GM19463 (cell line): ENCODE measurements around the gene EML2.
"Not testable (repeated sequence)": the region's sequence is repeated elsewhere in the genome, so short reads cannot be mapped to it uniquely, and the experiment has no call there.

ENCODE experiments used
- ATAC-seq: cut with Tn5 transposase; IDR thresholded peaks from one replicate; pipeline ENCODE4 v1.9.1; 2021; ENCODE audit warnings: mild to moderate bottlenecking, moderate library complexity; ENCODE audit not compliant: unreplicated experiment

The EML2 gene, protein sequence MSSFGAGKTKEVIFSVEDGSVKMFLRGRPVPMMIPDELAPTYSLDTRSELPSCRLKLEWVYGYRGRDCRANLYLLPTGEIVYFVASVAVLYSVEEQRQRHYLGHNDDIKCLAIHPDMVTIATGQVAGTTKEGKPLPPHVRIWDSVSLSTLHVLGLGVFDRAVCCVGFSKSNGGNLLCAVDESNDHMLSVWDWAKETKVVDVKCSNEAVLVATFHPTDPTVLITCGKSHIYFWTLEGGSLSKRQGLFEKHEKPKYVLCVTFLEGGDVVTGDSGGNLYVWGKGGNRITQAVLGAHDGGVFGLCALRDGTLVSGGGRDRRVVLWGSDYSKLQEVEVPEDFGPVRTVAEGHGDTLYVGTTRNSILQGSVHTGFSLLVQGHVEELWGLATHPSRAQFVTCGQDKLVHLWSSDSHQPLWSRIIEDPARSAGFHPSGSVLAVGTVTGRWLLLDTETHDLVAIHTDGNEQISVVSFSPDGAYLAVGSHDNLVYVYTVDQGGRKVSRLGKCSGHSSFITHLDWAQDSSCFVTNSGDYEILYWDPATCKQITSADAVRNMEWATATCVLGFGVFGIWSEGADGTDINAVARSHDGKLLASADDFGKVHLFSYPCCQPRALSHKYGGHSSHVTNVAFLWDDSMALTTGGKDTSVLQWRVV

DNA sequence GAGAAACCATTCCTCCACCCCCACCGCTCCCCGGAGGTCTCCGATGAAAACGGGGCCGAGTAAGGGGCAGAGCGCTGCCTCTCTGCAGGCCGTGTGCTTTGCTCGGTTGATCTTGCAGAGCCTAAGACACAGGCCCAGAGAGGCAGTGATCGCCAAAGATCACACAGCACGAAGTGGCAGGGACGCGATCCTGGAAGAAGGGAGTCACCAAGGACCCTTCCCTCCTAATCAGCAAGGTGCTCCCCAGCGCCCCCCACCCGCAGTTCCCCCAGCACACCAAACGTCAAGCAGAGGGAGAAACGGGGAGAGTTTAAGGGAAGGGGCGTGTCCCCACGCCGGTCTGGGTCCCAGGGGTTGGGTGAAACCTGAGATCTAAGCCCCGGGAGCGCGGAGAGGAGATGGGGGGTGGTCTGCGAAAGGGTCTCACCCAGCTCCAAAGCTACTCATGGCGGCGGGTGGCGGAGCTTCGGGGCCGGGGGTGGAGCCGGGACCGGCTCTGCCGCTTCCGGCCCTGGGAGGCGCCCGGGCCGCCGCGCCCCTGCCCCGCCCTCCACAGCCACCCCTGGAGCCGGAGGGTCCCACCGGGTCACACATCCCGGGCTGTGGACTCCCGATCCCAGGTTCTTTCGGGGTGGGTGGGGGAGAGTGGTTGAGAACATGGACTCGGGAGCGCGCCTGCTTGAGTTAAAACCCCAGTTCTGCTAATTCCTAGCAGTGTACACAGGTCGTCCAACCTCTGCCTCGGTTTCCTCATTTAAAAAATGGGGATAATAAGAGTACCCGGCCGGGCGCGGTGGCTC, at the start of gene EML2:
EML2 (minus strand) TSS at position 468 of the 800 bp plus-strand sequence; CDS start at position 447, 21 bp downstream.
- ATAC-seq, result no peak

DNA sequence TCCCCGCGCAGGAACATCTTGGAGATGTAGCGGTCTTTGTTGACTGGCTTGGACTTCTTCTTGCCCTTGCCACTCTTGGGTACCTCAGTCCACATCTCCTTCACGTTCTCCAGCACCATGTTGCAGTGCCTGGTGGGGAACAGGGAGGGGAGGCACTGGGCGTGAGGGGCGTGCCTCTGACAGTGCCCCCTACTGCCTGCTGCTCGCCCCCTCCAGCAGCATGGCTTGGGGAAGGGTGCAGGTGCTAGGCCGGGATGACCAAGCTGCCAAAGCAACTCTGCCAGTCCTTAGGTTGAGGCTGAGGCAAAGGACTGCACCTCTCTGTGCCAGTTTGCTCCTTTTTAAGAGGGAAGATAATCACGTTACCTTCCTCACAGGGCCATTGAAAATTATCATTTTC, 48.4 kb upstream of the EML2 start:
- ATAC-seq, result no peak

DNA sequence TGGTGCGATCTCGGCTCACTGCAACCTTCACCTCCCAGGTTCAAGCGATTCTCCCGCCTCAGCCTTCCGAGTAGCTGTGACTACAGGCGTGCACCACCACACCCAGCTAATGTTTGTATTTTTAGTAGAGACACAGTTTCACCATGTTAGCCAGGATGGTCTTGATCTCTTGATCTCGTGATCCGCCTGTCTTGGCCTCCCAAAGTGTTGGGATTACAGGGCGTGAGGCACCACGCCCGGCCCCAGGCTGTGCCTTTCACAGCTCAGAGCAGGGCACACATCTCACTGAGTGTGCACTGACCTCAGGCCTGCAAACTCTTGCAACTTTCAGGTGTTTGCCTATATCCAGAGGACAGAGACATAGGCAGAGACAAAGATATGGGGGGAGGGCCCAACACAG, 45.8 kb upstream of the EML2 start:
- ATAC-seq, result not testable (repeated sequence)

DNA sequence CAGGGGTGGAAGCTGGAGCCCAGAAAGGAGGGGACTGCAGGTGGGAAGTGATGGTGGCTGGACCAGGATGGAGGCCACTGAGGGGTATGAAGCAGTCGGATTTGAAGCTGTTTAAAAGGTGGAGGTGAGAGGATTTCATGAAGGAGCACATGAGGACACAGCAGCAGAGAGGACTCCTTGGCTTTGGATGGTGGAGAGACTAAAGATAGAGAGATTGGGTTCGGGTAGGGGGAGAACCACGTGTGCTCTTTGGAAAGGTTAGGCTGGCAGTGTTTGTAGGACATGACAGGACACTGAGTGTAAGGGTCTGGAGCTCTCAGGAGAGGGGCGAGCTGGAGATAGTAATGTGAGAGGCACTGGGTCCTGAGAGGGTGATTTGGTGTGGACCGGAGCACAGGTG, 43.7 kb upstream of the EML2 start:
- no peak for ATAC-seq

DNA sequence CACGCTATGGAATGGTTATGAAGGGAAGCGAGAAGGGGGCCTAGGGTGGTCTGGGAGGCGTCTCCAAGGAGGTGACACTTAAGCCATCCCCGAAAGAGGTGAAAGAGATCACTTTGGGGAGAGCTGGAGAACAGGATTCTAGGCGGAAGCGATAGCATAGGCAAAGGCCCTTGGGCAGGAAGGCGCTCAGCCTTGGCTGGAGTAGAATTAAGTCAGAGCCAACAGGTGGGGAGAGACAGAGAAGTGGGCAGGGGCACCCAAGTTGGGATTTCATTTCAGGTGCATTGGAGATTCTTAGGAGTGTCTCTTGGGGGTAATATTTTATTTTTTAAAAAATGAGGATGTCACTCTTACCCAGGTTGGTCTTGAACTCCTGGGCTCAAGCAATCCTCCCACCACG, 42.9 kb upstream of the EML2 start:
- ATAC-seq, result no peak

DNA sequence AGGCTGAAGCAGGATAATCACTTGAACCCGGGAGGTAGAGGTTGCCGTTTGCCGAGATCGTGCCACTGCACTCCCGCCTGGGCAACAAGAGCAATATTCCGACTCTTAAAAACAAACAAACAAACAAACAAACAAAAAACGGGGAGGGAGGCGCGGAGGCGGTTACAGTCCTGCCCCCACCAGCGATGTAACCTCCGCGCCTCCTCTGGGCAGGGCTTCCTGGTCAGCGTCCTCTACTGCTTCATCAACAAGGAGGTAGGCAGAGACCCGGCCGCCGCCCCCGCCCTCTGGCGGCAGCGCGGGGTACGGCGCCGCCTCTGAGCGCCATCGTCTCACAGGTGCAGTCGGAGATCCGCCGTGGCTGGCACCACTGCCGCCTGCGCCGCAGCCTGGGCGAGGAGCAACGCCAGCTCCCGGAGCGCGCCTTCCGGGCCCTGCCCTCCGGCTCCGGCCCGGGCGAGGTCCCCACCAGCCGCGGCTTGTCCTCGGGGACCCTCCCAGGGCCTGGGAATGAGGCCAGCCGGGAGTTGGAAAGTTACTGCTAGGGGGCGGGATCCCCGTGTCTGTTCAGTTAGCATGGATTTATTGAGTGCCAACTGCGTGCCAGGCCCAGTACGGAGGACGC, 42.3 kb upstream of the EML2 start:
- peak; percentile 79 for ATAC-seq

DNA sequence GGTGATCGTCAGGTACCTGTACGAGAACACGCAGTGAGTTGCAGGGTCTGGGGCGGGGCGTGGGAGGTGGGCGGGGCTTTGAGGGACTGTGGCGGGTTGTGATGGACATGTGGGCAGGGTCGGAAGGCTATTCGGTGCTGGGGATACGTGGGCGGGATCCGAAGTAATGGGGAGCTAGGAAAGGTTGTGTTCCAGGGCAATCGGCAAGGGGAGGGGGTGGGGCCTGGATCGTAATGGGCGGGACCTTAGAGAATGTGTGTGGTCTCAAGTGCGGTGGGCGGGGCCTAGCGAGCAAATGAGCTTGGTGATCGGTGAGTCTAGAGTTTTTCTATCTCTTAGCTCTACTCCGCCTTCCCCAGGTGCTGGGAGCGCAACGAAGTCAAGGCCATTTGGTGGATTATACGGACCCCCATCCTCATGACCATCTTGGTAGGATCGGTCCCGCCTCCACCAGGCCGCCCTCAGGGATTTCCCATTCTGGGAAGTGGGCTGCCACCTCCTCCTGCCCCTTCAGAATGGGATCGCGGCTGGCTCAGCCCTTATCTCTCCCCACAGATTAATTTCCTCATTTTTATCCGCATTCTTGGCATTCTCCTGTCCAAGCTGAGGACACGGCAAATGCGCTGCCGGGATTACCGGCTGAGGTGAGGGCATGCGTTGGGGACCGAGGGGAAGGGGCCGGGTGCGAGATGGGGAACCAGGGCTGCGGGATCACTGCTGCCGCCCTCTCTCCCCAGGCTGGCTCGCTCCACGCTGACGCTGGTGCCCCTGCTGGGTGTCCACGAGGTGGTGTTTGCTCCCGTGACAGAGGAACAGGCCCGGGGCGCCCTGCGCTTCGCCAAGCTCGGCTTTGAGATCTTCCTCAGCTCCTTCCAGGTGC, 38.4 kb upstream of the EML2 start:
- ATAC-seq, result peak; percentile 49

DNA sequence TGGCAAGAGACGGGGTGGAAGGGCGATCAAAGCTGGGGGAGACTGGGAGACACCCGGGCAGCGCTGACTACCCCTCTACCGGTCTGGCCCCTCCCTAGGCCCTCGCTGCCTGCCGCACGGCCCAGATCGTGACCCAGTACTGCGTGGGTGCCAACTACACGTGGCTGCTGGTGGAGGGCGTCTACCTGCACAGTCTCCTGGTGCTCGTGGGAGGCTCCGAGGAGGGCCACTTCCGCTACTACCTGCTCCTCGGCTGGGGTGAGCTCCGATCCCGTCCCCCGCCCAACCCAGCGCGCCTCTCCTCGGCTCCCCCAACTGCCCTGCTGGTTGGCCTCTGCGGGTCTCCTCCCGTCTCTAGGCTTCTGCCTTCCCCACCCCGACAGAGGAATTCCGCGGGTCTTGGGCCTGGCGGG, 37.7 kb upstream of the EML2 start:
- no peak for ATAC-seq

DNA sequence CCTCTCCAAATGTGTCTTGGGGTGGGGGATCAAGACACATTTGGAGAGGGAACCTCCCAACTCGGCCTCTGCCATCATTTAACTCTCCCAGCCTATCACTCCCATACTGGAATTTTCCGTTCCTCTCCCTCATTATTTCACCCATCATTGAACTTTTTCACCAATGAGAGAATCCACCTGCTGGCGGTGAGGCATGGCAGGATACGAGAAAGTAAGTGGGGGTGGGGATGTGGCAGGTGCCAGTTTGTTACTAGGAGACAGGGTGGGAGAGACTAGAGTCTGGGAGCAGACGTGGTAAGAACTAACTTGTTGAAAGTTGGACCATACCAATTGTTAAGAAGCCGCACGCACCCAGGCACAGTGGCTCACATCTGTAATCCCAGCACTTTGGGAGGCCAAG, 35.7 kb upstream of the EML2 start:
- no peak for ATAC-seq

DNA sequence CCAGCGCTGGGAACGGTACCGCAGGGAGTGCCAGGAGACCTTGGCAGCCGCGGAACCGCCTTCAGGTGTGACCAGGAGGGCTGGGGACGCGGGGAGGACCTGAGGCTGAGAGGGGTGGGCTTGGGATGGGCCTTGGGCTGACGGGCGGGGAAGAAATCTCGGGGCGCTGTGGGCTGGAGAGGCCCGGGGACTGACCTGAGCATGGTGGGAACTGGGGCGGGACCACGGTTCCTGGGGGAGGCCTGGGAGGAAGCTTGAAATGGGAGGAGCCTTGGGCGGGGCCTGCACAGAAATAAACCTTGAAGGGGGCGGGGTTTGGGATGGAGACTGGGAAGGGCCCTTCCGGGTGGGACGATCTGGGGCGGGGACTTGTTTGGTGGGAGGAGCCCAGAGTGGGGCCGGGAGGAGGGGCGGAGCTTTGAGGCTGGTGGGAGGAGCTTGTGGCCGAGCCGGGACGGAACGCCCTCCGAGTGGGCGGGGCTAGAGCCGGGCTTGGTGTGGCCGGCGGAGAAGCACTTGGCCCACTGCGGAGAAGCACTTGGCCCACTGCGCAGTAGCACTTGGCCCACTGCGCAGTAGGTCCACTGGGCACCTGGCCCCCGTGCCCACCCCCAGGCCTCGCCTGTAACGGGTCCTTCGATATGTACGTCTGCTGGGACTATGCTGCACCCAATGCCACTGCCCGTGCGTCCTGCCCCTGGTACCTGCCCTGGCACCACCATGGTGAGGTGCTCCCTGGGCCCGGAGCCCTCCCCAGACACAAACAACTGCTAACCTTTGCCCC, 31.7 kb upstream of the EML2 start:
- peak; percentile 48 for ATAC-seq

DNA sequence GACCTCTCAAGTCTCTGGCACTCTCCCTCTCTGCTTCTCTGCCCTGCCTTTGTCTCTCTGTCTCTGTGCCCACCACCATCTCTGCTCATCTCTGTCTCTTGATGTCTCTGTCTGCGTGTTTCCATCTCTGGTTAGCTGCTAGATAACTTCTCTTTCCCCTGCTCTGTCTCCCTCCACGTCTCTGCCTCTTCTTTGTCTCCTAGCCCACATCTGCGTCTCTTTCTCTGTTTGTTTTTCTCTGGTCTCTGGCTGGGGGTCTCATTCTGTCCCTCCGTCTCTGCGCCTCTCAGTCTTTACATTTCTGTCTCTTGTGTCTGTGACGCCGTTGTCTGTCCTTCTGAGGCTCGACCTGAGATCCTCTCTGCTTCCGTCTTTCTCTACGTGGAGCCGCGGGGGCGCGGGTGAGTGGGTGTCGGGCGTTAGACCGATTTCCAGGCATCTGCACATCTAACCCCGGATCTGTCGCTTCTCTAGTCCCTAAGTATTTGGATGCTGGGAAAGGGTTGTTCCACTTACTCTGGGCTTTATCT, 29.2 kb upstream of the EML2 start:
- ATAC-seq, result no peak

DNA sequence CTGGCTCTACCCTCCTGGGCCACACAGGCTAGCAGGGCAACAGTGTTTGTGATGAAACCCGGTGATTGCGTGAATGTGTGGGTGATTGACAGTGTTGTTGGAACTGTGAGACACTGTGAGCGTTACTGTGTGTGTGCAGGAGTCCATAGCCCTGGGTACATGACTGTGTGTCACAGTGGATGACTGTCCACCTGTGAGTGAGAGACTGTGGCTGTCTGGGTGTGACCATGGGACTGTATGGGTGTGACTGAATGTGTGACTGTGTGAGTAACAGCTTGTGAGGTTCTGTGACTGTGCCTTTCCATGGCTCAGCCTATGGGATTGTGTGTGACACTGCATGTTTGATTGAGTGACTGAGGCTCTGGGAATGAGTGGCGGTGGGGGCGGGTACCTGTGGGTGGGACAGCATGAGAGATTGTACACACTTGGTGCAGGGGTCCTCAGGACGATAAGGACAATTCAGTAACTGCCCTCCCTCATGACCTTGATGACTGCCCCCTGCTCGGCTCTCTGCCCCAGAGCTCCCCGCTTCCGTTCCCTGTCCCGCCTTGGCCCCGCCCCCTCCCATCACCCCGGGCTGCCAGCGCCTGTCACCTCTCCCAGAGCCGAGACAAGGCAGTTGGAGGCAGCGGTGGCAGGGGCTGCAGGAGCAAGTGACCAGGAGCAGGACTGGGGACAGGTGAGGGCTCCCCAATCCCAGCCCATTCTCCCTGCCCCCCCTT, 28.6 kb upstream of the EML2 start, which contains the start of gene GIPR:
GIPR (plus strand) TSS at position 602 of the 722 bp plus-strand sequence. CDS start 1,300 bp downstream, outside the sequence.
- no peak for ATAC-seq

DNA sequence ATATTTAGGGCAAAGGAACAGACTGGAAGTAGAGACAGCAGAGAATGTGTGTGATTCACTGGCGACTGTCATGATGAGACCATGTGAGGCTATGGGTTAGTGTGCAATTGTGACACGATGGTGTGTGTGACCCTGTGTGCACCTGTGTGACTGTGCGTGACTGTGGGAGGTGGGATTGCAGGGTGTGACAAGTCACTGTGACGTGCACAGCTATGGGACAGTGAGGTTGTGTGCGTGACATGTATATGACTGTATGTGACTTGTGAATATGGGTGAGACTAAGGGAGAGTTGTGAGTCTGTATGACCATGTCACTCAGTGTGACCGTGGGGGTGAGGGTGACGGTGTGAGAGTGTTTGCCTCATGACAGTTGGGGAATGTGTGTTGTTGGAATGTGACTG, 25.4 kb upstream of the EML2 start:
- ATAC-seq, result no peak

DNA sequence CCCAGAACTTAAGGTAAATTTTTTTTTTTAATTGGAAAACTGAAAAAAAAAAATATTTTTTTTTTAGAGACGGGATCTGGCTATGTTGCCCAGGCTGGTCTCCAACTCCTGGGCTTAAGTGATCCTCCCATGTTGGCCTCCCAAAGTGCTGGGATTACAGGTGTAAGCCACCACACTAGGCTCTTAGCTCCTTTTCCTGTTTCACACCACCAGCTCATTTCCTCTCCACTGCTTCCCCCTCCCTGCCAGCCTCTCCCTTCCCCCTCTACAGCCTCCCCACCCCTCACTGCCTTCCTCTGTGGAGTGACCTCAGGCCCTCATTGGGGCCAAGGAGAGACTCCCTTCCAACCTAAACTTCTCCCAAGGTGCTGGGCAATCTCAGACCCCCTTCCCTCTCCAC, 24.6 kb upstream of the EML2 start:
- no peak for ATAC-seq

DNA sequence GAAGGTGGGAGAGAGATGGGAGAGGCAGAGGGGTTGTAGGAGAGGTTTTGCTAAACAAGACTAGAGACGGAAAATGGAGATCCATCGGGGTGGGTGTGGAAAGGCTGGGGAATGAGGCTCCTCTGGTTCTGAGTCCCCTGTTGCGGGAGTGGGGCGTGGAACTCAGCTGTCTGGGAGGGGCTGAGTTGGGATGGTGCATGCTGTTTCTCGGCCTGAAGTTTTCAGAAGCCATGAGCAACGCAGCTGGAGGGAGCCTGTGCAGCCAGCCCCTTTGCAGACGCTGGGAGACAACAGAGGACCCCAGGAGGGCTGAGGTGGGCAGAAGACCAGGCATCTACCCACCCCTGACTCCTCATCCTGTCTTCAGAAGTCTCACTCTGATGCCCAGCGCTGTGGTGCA, 21.4 kb upstream of the EML2 start:
- no peak for ATAC-seq

DNA sequence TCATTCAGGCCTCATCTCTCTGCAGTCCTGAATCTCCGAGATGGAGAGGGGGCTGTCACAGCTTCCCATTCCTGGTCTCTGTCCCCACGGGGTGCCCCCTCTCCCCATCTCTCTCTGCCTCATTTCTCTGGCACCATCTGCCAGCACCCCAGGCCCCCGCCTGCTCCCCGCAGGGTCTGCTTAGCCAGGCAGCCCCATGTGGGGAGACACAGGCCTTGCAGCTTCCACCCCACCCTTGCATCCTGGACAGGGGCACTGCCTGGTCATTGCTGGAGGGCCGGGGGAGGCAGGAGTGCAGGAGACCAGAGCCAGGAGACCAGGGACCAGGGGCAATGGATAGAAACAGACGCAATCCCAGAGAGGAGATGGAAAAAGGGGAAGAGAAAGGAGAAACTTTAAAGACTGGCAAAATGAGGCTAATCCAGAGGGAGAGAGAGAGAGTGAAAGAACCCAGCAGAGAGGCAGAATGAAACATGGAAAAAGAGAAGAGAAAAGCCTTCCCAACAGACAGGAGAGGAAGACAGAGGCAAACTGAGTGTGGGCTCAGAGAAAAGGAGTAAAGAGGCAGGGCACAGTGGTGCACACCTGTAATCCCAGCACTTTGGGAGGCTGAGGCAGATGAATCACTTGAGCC, 20.0 kb upstream of the EML2 start:
- no peak for ATAC-seq

DNA sequence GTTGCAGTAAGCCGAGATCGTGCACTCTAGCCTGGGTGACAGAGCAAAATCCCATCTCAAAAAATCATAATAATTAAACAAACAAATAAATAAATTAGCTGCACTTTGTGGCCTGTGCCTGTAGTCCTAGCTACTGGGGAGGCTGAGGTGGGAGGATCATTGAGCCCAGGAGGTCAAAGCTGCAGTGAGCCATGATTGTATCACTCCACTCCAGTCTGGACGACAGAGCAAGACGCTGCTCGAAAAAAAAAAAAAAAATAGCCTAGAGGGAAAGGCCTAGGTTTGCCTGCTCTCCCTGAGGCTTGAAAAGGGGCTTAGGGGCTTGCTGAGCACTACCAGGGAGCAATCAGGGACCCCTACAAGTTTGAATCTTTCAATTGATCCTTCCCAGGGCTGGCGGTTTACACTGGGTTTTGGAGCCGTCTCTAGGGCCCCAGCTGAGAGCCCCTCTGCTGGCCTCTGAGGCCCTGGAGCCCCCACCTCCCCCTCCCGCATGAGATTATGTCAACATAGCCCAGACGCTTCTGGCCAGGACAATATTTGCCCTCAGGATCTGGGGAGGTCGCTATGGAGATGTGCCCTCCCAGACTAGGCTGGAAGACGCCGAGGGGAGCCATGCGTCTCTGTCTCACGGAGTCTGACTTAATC, 18.4 kb upstream of the EML2 start:
- ATAC-seq, result no peak
